HG03060 (cell line): Measurements from ENCODE around the gene FMR1.
A peak's percentile ranks its signal among the peaks of the same experiment; 100 is the strongest.

ENCODE experiments used
- ATAC-seq: cut with Tn5 transposase; IDR thresholded peaks from one replicate; pipeline ENCODE4 v1.9.1; 2021; ENCODE audit warnings: low read depth, moderate number of reproducible peaks; ENCODE audit not compliant: unreplicated experiment

The FMR1 gene

DNA sequence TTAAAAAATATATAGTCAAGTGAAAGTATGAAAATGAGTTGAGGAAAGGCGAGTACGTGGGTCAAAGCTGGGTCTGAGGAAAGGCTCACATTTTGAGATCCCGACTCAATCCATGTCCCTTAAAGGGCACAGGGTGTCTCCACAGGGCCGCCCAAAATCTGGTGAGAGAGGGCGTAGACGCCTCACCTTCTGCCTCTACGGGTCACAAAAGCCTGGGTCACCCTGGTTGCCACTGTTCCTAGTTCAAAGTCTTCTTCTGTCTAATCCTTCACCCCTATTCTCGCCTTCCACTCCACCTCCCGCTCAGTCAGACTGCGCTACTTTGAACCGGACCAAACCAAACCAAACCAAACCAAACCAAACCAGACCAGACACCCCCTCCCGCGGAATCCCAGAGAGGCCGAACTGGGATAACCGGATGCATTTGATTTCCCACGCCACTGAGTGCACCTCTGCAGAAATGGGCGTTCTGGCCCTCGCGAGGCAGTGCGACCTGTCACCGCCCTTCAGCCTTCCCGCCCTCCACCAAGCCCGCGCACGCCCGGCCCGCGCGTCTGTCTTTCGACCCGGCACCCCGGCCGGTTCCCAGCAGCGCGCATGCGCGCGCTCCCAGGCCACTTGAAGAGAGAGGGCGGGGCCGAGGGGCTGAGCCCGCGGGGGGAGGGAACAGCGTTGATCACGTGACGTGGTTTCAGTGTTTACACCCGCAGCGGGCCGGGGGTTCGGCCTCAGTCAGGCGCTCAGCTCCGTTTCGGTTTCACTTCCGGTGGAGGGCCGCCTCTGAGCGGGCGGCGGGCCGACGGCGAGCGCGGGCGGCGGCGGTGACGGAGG lies at the start of gene FMR1:
TSS of gene FMR1 (plus strand) at position 728 of the 831 bp plus-strand sequence. CDS start 261 bp downstream, outside the sequence.
- peak; percentile 74 for ATAC-seq

DNA sequence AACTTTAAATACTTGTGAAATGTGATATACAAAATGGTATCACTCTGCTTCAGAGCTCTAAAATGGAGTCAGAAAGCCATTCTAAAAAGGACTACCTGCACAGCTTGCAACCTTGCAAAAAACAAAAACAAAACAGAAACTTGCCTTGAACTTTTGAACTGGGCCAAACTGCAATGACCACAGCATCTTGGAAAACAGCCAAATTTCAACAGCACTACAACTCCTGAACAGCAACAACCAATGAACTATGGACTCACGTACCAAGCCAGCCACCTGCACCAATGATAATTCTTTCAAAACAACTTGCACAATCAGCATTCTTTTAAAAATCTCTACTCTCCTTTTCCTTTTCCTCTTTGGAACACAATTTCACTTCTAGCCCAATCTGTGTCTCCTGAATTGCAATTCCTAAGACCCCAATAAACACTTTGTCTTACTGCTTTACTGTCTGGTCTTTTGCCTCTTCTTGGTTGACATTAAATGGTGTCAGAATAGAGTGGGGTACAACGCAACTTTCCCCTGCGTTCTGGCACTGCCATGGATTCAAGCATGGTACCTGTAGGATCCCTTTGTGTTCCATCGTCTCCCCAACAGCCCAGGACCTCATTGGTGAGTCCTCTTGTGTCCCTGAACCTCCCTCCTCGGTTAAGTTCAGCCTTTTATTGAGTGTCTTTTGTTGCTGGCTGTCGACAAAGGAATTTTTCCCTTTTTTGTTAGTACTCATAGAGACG lies 35.7 kb upstream of the FMR1 start:
- peak; percentile 96 for ATAC-seq

DNA sequence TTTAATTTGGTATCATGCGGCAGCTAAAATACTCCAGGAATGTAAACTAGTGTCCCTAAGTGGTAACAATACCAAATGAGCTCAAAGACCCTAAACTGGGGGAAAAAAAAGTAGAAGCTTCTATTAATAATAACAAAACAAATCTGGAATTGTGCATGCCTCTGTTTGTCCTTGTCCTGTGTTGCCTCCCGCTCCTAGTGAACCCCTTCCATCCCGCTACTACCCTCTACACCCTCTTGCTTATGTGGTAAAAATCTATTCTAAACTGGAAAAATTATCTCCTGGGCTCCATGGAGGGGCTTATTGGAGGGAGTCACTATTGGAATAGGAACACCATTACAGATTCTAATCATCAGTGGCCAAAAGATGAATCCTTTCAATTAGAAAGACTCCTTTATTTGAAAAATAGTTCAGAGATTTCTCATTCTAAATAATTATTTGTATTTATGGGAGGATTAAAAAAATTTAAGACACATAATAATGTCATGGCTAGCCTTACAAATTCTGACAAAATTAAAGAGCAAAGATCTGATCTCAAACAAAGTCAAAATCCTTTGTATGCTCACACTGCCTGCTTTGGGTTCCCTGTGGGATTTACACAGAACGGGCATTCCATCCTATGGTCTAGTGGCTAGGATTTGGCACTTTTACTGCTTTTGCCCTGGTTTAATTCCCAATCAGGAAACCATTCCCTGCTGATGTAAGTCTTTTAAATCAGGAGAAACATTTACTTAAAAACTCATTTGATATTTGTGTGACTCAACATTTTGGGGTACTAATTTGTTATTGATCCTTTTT lies 34.7 kb upstream of the FMR1 start:
- ATAC-seq, result no peak

DNA sequence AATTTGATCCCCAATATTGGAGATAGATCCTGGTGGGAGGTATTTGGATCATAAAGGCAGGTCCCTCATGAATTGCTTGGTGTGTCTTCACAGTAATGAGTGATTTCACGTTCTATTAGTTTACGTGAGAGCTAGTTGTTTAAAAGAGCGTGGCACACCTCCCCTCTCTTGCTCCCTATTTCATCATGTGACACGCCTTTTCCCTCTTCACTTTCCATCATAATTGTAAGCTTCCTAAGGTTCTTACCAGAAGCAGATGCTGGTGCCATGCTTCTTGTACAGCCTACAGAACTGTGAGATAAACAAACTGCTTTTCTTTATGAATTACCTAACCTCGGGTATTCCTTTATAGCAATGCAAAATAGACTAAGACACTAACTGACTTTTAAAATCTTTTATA lies 34.0 kb upstream of the FMR1 start:
- no peak for ATAC-seq

DNA sequence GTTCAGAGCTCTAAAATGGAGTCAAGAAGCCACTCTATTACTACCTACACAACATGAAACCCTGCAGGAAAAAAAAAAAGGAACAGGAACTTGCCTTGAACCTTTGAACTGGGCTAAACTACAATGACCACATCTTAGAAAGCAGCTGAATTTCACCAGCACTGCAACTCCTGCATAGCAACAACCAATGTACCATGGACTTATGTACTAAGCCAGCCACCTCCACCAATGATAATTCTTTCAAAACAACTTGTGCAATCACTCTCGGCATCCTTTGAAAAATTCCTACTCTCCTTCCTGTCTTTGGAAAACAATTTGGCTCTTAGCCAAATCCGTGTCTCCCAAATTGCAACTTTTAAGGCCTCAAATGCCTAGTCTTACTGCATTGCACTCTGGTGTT lies 26.8 kb upstream of the FMR1 start:
- ATAC-seq, result no peak

DNA sequence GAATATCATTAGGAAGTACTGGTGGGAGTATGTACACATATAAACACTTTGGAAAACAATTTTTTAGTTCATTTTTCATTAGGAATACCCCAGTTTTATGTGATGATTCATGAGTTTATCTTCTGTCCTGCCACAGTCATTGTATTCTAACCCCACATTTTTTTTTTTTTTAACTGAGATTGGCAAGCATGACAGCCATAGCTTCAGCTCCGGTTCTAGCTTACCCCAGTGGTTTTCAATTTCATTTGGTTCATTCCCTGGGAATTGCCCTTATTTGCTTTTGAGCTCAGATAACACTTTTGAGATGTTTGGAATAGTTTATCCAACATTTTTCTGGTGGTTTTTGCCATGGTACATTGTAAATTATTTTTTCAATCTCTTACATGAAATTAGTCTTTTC lies 21.0 kb upstream of the FMR1 start:
- ATAC-seq, result no peak

DNA sequence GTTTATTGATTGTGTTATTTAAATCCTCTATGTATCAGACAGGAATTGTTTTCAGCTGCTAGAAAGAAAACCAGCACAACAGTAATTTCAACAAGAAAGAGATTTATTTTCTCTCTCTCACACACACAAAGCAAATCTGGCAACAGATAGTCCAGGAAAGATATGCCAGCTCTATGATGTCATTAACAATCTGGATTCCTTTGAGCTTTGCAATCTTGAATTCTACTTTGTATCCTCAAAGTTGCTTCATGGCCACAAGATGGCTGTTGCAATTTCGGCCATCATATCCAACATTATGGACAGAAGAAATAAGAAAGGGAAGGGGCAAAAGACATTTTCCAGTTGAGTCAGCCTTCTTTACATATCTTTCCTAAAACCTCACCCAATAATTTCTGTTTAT lies 19.8 kb upstream of the FMR1 start:
- ATAC-seq, result no peak

DNA sequence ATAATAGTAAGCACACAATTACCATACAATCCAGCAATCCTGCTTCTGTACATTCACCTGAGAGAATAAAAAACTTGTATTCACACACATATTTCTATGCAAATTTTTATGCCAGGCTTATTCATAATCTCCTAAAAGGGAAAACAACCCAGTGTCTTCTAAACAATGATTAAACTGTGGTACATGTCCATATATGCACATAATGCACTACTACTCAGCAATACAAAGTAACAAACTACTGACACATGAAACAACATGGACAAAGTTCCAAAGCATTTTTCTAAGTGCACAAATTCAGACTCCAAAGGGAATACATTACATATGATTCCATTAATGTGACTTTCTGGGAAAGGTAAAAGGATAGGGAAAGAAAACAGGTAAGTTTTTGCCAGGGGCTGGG lies 18.0 kb upstream of the FMR1 start:
- ATAC-seq, result no peak

DNA sequence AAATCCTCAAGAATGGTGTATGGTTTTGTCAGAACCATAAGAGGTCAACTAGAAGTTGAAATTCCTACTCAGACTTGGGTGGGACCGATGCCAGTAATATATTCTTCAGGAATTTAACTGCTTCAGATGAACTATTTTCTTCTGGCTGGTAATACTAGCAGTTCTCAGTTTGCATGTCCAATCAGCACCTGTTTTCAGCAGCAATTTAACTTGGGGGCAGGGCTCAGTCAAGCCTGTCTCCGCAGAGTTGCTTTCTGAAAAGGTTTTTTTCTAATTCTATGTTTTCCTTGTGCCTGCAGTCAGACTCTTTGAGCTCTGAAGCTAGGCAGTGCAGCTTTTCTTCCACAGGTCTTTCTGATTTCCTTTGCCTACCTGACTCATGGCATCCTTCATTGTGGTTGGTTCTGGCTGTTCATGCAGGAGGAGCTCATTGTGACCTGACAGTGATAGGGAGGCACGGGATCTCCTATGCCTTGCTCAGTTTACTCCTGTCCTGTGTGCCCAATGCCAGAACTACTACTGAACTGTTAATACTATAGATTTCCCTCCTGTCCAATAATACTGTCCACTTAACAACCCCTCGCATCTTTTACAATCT lies 17.3 kb upstream of the FMR1 start:
- no peak for ATAC-seq

DNA sequence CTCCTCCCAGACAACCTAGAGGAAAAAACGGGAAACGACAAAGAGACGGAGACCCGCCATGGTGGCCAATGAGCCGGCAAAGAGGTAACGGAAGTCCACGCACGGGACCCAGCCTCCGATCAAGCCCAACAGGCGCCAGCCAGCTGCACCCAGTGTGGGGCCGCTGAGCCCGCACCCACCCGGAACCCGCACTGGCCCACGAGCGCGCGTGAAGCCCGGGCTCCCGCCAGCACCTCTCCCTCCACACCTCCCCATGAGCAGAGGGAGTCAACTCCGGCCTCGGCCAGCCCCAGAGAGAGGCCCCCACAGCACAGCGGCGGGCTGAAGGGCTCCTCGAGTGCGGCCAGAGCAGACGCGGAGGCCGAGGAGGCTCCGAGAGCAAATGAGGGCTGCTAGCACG lies 14.6 kb upstream of the FMR1 start:
- ATAC-seq, result no peak

DNA sequence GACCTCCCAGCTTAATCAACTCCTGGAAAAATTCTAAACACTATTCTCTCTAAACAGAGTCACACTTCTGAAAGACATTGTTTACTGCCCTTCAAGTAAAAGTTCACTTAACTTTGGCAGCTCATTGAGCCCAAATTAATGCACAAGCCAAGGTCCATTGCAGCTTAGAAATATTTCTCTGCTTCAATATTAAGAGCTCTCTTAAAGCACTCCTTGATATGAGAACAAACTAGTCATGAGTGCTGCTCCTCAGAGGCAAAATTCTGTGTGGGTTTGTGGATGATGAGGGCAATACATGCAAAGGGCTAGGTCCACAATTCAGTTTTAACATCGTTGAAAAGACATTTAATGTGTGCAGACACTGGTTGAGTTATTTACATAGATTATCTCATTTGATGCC lies 12.8 kb upstream of the FMR1 start:
- ATAC-seq, result no peak

DNA sequence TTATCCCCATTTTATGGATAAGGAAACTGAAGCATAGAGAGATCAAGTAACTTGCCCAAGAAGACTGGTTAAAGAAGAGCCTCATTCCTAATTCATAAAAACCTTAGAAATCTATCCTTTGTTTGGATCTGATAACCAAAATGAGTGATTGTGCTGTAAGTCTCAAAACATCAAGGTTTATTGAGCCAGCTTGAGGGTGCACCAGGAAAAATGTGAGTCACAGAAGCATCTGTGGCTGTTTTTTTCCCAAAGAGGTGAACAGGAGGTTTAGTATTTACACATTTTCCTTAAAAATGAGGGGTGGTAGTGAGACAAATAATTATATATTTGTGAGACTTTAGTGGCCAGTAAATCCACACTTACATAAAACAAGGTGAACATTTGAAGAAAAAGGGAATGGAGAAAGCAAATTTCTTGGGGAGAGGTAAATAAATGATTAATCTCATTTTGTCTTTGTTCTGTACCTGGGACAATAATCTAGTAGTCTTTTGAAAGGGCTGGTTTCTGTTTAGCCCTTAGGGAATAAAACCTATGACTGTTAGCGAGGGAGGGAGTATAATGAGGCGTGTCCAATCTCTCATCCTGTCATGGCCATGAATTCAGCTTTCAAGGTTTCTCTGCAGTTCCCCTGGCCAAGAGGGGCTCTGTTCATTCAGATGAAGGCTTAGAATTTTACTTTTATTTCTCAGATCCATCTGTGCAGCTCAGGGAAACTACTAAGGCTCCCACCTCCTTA lies 12.2 kb upstream of the FMR1 start:
- peak; percentile 99 for ATAC-seq

DNA sequence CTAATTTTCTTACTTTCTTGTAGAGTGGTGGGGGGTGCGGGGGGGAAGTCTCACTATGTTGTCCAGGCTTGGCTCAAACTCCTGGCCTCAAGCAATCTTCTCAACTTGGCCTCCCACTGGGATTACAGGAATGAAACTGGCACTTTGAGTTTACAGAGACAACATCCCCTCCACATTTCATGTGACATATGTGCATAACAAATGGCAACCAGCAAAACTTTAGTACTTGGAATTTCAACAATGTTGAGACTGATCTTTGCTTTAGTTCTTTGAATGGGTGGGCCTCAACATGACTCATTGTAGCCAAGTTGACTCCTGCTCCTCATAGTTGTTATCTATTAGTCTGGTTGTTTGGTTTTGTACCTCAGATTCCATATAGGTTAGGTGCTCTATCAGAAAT lies 11.4 kb upstream of the FMR1 start:
- ATAC-seq, result no peak

DNA sequence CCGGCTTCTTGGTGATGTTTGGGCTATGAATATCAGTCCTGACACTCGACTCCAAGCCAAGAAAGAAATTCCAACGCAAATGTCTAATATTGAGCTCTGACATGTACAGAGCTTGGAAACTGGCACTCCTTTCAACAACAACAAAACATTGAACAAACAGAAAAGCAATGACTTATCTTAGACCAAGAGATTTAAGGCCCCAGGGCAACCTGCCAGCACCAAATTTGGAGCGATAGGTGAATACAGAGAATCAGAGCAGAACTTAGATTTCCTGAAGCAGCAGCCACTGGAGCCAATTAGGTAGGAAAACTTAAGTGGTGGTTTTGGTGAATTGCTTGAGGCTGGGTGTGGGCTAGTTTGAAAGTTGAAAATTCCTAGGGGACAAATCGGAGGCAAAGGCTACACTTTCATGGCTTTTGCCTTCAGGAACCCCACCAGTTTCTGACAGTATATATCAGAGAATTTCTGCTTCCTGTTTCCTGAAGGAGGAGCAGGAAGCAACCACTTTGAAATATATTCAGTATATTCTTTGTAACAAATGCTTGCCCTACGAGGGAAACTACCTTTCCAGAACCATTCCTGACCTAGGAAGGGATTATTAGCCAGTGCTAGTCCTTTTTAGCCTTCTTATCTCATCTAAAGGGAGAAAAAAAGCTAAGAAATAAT lies 10.1 kb upstream of the FMR1 start:
- no peak for ATAC-seq

DNA sequence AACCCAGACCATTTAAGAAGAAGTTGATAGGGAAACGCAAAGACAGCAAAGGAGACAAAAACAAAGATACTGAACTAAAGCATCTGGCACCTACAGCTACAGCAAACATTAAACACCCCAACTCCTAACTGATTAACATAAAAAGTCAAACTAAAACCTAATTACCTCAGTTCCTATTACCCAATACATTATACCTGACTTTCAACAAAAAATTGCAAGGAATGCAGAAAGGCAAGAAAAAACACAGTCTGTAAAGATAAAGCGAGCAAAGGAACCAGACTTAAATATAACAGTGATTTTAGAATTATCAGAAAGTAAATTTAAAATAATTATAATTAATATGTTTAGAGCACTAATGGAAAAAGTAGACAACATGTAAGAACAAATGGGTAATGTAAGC lies 9.4 kb upstream of the FMR1 start:
- ATAC-seq, result no peak

DNA sequence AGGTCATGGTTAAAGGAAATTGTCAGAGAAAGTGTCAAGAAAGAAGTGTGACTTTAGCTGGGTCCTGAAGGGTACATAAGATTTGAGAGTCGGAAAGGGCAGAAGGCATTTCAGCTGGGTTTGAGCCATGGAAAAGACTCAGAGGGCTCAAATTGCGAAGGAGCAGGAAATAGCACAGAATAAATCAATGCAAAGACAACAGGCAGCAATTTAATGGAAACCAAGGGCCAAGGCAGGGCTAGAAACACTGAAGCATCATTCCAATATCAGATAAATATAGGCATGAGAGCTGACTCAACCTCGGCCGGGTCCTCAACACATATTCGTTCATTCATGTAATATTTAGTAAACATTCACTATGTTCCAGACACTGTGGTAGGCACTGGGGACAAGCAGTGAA lies 3.6 kb upstream of the FMR1 start:
- ATAC-seq, result no peak

DNA sequence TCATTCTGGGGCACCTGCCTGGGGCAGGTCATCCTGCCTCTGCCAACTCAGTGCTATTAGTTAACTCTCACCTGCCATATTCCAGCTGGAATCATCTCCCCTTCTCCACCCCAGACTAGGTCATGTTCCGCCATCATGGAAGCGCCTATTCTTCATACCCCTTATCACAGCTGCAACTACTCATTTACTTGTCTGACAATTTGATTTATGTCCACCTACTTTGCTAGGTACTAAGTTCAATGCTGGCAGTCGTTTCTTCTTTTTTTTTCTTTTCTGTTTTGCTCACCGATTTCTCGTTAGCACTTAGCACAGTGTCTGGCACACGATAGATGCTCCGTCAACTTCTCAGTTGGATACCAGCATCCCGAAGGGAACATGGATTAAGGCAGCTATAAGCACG lies 1.1 kb upstream of the FMR1 start:
- no peak for ATAC-seq

DNA sequence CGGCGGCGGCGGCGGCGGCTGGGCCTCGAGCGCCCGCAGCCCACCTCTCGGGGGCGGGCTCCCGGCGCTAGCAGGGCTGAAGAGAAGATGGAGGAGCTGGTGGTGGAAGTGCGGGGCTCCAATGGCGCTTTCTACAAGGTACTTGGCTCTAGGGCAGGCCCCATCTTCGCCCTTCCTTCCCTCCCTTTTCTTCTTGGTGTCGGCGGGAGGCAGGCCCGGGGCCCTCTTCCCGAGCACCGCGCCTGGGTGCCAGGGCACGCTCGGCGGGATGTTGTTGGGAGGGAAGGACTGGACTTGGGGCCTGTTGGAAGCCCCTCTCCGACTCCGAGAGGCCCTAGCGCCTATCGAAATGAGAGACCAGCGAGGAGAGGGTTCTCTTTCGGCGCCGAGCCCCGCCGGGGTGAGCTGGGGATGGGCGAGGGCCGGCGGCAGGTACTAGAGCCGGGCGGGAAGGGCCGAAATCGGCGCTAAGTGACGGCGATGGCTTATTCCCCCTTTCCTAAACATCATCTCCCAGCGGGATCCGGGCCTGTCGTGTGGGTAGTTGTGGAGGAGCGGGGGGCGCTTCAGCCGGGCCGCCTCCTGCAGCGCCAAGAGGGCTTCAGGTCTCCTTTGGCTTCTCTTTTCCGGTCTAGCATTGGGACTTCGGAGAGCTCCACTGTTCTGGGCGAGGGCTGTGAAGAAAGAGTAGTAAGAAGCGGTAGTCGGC lies 528 bp downstream of the FMR1 start:
- ATAC-seq, result peak; percentile 10

DNA sequence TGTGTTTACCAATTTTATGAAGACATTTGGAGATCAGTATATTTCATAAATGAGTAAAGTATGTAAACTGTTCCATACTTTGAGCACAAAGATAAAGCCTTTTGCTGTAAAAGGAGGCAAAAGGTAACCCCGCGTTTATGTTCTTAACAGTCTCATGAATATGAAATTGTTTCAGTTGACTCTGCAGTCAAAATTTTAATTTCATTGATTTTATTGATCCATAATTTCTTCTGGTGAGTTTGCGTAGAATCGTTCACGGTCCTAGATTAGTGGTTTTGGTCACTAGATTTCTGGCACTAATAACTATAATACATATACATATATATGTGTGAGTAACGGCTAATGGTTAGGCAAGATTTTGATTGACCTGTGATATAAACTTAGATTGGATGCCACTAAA lies 1.9 kb downstream of the FMR1 start:
- no peak for ATAC-seq
